K562 (cell line): ENCODE results near the gene KSR2. TPM values are rescaled to one million over a fixed set of nuclear protein-coding genes. Genes with fewer than 3 reads are reported as not detected.

Experiments used
- ATAC-seq: fragments of 200-7000 bp; cut with Tn5 transposase; 3 replicates; pipeline ENCODE4 v1.9.1; 2020; ENCODE audit warnings: moderate library complexity
- BruUV-seq: library from RNA; stranded (reverse); fragments of 400-500 nt; replicated peaks from 2 replicates; lab custom pipeline; 2021; lab: Mats Ljungman, UMichigan
- CTCF ChIA-PET: fragments of 300-600 bp; formaldehyde crosslinking; extraction: SDS; loops from one replicate; lab custom pipeline; 2021; ENCODE audit warnings: low intra/inter-chr PET ratio; lab: Yijun Ruan, JAX
- POLR2A ChIA-PET: fragments of 300-600, 350-650 bp; sonication (Branson Sonifier 250); formaldehyde crosslinking; extraction: SDS; loops from one replicate; lab custom pipeline; 2021; ENCODE audit warnings: antibody characterized with exemption, inconsistent platforms; lab: Yijun Ruan, JAX
- DNase-seq, 4 experiments: peaks; one replicate each; pipeline versions ENCODE4 v3.0.0 to v3.0.0-alpha.2; 2011 to 2018; ENCODE audit warnings: low spot score in 3 of 4, mixed read lengths in 3 of 4; ENCODE audit errors: extremely low read depth in 1 of 4
- FAIRE-seq: peaks from 2 replicates; lab custom pipeline; 2011; peaks lifted over from hg19 to GRCh38; lab: Jason Lieb, UNC
- H2AFZ ChIP-seq: 2 replicates; pipeline ENCODE4 v1.6.0; 2011; ENCODE audit warnings: low read depth, low read length, control low read depth, inconsistent platforms
- H3K27ac ChIP-seq: fragments of 200-600 bp; 3 replicates; pipeline ENCODE4 v1.8.0; 2011; ENCODE audit warnings: low read depth, mild to moderate bottlenecking, control low read depth, inconsistent platforms, low read length, moderate library complexity, mixed read lengths; ENCODE audit errors: extremely low read depth
- H3K27me3 ChIP-seq, 2 experiments: fragments of 300-600 bp in 1 of 2; 2 replicates in 1 of 2; 3 replicates in 1 of 2; pipeline versions ENCODE4 v1.6.0 to v1.8.0; 2011; ENCODE audit warnings: inconsistent platforms in 2 of 2, low read length in 2 of 2, mild to moderate bottlenecking in 1 of 2, mixed read lengths in 1 of 2, moderate library complexity in 1 of 2; ENCODE audit not compliant: control insufficient read depth in 2 of 2, insufficient read depth in 2 of 2
- H3K36me3 ChIP-seq: fragments of 300-600 bp; 3 replicates; pipeline ENCODE4 v1.8.0; 2011; ENCODE audit warnings: mild to moderate bottlenecking, low read length, inconsistent platforms; ENCODE audit not compliant: control insufficient read depth, insufficient read depth
- H3K4me1 ChIP-seq, 2 experiments: fragments of 200-600 bp in 1 of 2; replicated peaks in 1 of 2; 2 replicates in 1 of 2; 3 replicates in 1 of 2; pipeline versions ENCODE4 v1.5.1 to v1.8.0; 2011; ENCODE audit warnings: inconsistent platforms in 2 of 2, low read length in 2 of 2, mild to moderate bottlenecking in 1 of 2, mixed read lengths in 1 of 2, moderate library complexity in 1 of 2; ENCODE audit not compliant: control insufficient read depth in 2 of 2, insufficient read depth in 2 of 2
- H3K4me2 ChIP-seq: 2 replicates; pipeline ENCODE4 v1.6.1; 2011; ENCODE audit warnings: low read length, control low read depth, inconsistent platforms, mixed read lengths; ENCODE audit not compliant: insufficient read depth
- H3K4me3 ChIP-seq: fragments of 200-600 bp; sonication (generic), shearing (Covaris generic); 2 replicates; pipeline ENCODE4 v1.5.1; 2016; ENCODE audit warnings: control low read depth, inconsistent platforms
- H3K79me2 ChIP-seq: fragments of 200-600 bp; 3 replicates; pipeline ENCODE4 v1.8.0; 2011; ENCODE audit warnings: low read length, inconsistent platforms; ENCODE audit not compliant: control insufficient read depth, insufficient read depth
- H3K9ac ChIP-seq, 2 experiments: 2 replicates each; pipeline versions ENCODE4 v1.6.0 to v1.6.1; 2011; ENCODE audit warnings: low read depth in 2 of 2, low read length in 2 of 2, control low read depth in 1 of 2, inconsistent platforms in 1 of 2, mild to moderate bottlenecking in 1 of 2, mixed read lengths in 1 of 2; ENCODE audit not compliant: insufficient read depth in 1 of 2
- H3K9me1 ChIP-seq: one replicate; pipeline ENCODE4 v1.6.0; 2011; ENCODE audit warnings: inconsistent platforms, mild to moderate bottlenecking, low read length, moderate library complexity; ENCODE audit not compliant: control insufficient read depth, insufficient read depth
- H3K9me3 ChIP-seq: replicated peaks from 2 replicates; pipeline ENCODE4 v1.5.1; 2011; ENCODE audit warnings: low read depth, low read length, inconsistent platforms; ENCODE audit not compliant: control insufficient read depth, insufficient read depth
- H4K20me1 ChIP-seq: replicated peaks from 2 replicates; pipeline ENCODE4 v1.6.1; 2011; ENCODE audit warnings: low read length, inconsistent platforms, mixed read lengths; ENCODE audit not compliant: control insufficient read depth, insufficient read depth
- CUX1 ChIP-seq: fragments of 200-800 bp; sonication (Bioruptor generic); IDR thresholded peaks from 2 replicates; pipeline ENCODE4 v1.6.1; 2016; ENCODE audit warnings: missing genetic modification characterization, missing compliant biosample characterization
- HDAC1 ChIP-seq, 2 experiments: fragments of 450-650 bp; IDR thresholded peaks; 2 replicates each; pipeline ENCODE4 v1.6.1; 2016 to 2017; ENCODE audit warnings: inconsistent platforms in 1 of 2, mild to moderate bottlenecking in 1 of 2, moderate library complexity in 1 of 2
- IRF2 ChIP-seq: sonication (generic); formaldehyde crosslinking; IDR thresholded peaks from 2 replicates; pipeline ENCODE4 v1.8.1; 2022; ENCODE audit warnings: mild to moderate bottlenecking, missing genetic modification reagents
- WGBS: fragments of 100-300 bp; shearing (Covaris generic); methylation state at CpG from one replicate; pipeline ENCODE4 v1.1.6; 2016; ENCODE audit warnings: low coverage, mixed read lengths; ENCODE audit not compliant: insufficient coverage; ENCODE audit errors: missing lambda C conversion rate; 5-methylcytosine and 5-hydroxymethylcytosine counted together
- in situ Hi-C: fragments of 300-500 bp; cut with MboI; formaldehyde crosslinking; loops from 4 replicates; pipeline ENCODE4 v1.15.0; 2018; ENCODE audit warnings: inconsistent platforms, mixed read lengths
- intact Hi-C: fragments of 100-400 bp; cut with micrococcal nuclease; formaldehyde crosslinking; loops from 2 replicates; pipeline ENCODE4 v1.14.2; 2022
- polyA plus RNA-seq, 8 experiments: library from polyadenylated mRNA; depleted of rRNA in 4 of 8; stranded (reverse) in 5 of 8; unstranded in 3 of 8; fragments of >200 nt; fragmentation: Nextera tagmentation in 2 of 8; fragmentation: Illumina TruSeq in 1 of 8; extraction: Ambion mirVana in 2 of 8; extraction: Trizol in 1 of 8; gene quantifications; 2 replicates each; pipeline versions ENCODE4 v1.2.1 to v1.2.3, GENCODE V29; 2011 to 2014; ENCODE audit warnings: inconsistent platforms in 1 of 8, missing spikeins in 1 of 8
- total RNA-seq, 7 experiments: library from RNA; depleted of rRNA in 6 of 7; stranded (reverse); fragments of >200 nt in 6 of 7; fragmentation: Illumina TruSeq in 2 of 7; extraction: Trizol in 2 of 7; gene quantifications; 2 replicates each; pipeline versions ENCODE4 v1.2.1 to v1.2.3, GENCODE V29; 2011 to 2021; ENCODE audit warnings: low replicate concordance in 1 of 7
- TF ChIP-seq, protein P1 (sequence below): fragments of 450-650 bp; formaldehyde crosslinking; IDR thresholded peaks from 2 replicates; pipeline ENCODE4 v1.4.0; 2020; ENCODE audit warnings: mild to moderate bottlenecking, moderate library complexity

Gene KSR2
- total and polyA plus RNA-seq, 9 of the 15 experiments (the other 6 are each of a cell fraction or from before 2014, with no cell fraction given) = not detected

GRCh38 chr12:117481470-117481869 lies 487.3 kb downstream of the KSR2 start (continued):
- TF ChIP-seq, protein P1, sequence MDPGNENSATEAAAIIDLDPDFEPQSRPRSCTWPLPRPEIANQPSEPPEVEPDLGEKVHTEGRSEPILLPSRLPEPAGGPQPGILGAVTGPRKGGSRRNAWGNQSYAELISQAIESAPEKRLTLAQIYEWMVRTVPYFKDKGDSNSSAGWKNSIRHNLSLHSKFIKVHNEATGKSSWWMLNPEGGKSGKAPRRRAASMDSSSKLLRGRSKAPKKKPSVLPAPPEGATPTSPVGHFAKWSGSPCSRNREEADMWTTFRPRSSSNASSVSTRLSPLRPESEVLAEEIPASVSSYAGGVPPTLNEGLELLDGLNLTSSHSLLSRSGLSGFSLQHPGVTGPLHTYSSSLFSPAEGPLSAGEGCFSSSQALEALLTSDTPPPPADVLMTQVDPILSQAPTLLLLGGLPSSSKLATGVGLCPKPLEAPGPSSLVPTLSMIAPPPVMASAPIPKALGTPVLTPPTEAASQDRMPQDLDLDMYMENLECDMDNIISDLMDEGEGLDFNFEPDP (CRISPR knock-in tag) = no peak

GRCh38 chr12:117476341-117476740 lies 492.4 kb downstream of the KSR2 start:
- WGBS = 0% methylated on average over 6 of the region's 7 CpGs
- Histone ChIP-seq H3K36me3 (no peaks in the 10 kb centered on the region), H3K4me2 (no peak overlapping the region), H2AFZ (no peak overlapping the region), H3K4me3 (no peak overlapping the region), H3K9me1 (no peaks in the 10 kb centered on the region), H4K20me1 (no peaks in the 10 kb centered on the region), H3K4me1 (no peaks in the 10 kb centered on the region), H3K27ac (no peak overlapping the region), H3K9ac (no peak overlapping the region), H3K9me3 (no peaks in the 10 kb centered on the region), H3K79me2 (no peaks in the 10 kb centered on the region), H3K27me3 (no peaks in the 10 kb centered on the region)
- TF ChIP-seq IRF2 (CRISPR knock-in tag) = no peak
- no peak for TF ChIP-seq HDAC1 (IDR thresholded peaks at IDR 0.05)
- TF ChIP-seq CUX1 (CRISPR knock-in tag) = no peak
- no TSS peak for BruUV-seq
- CTCF ChIA-PET = no interaction called here
- intact Hi-C loops (no loop called here), in situ Hi-C loops (no loop called here)
- ATAC-seq = no peak
- no peak for DNase-seq
- POLR2A ChIA-PET = no interaction called here
- no peak for FAIRE-seq
